Breast epithelium (tissue), 4 donors: ENCODE results near the gene PLOD1. TPM values are rescaled to one million over a fixed set of nuclear protein-coding genes. Genes with fewer than 3 reads are reported as not detected.

Experiments used
- DNase-seq, 2 donors: peaks; one replicate each; pipeline ENCODE4 v3.0.0-alpha.2; 2019; ENCODE audit warnings: low spot score in 2 of 2
- H3K27ac ChIP-seq, 2 donors: fragments of 200-600 bp; sonication (generic) in 1 of 2; one replicate each; pipeline ENCODE4 v1.5.1; 2016 to 2019; ENCODE audit warnings: mild to moderate bottlenecking in 1 of 2
- H3K27me3 ChIP-seq, 2 donors: fragments of 200-600 bp; sonication (generic) in 1 of 2; one replicate each; pipeline versions ENCODE4 v1.5.1 to v1.6.0; 2017 to 2019; ENCODE audit warnings: control low read depth in 1 of 2, mild to moderate bottlenecking in 1 of 2
- H3K36me3 ChIP-seq: fragments of 200-600 bp; one replicate; pipeline ENCODE4 v1.5.1; 2019
- H3K4me1 ChIP-seq, 2 donors: fragments of 200-600 bp; sonication (generic); one replicate each; pipeline ENCODE4 v1.5.1; 2016 to 2019; ENCODE audit warnings: control low read depth in 1 of 2
- H3K4me3 ChIP-seq, 3 donors: fragments of 200-600 bp; sonication (generic); 1 replicate in 2 of 3; 2 replicates in 1 of 3; pipeline ENCODE4 v1.5.1; 2016 to 2019; ENCODE audit warnings: mild to moderate bottlenecking in 3 of 3, moderate library complexity in 2 of 3
- H3K9me3 ChIP-seq, 2 donors: fragments of 200-600 bp; sonication (generic) in 1 of 2; one replicate each; pipeline ENCODE4 v1.5.1; 2016 to 2019; ENCODE audit warnings: control low read depth in 1 of 2
- CTCF ChIP-seq, 3 donors: fragments of 450-650 bp; IDR thresholded peaks; one replicate each; pipeline ENCODE4 v1.5.1; 2016 to 2017; ENCODE audit warnings: antibody characterized with exemption in 3 of 3, mild to moderate bottlenecking in 3 of 3, moderate library complexity in 3 of 3
- POLR2A ChIP-seq: fragments of 450-650 bp; IDR thresholded peaks from one replicate; pipeline ENCODE4 v1.6.1; 2016; ENCODE audit warnings: antibody characterized with exemption, mild to moderate bottlenecking, moderate library complexity
- POLR2AphosphoS5 ChIP-seq, 3 donors: sonication (generic); formaldehyde crosslinking; IDR thresholded peaks; one replicate each; pipeline ENCODE4 v1.6.1; 2017; ENCODE audit warnings: antibody characterized with exemption in 3 of 3
- intact Hi-C: fragments of 100-400 bp; cut with DNase I; formaldehyde crosslinking; loops from one replicate; pipeline ENCODE4 v1.15.1; 2023; ENCODE audit warnings: low total_unique reads
- total RNA-seq, 3 donors: library from RNA; depleted of rRNA; stranded (reverse); fragments of >200 nt; gene quantifications; one replicate each; pipeline ENCODE4 v1.1.0, GENCODE V29; 2016

PLOD1 gene
- total RNA-seq = 10 to 100 TPM; 45.9 to 86.1 (median 57.5) TPM

GRCh38 chr1:11934302-11935056 is at the start of gene PLOD1:
TSS of gene PLOD1 (plus strand) at chr1:11934717. CDS start at chr1:11934780, 63 bp downstream.
- peak within 1 kb of the TSS; percentile 83 for H3K27ac ChIP-seq
- no peaks in the 10 kb centered on the region for H3K36me3 ChIP-seq
- DNase-seq = peak; percentile 76 to 78
- TF ChIP-seq POLR2AphosphoS5 (IDR thresholded peaks at IDR 0.05) (peak in 2 of 3 donors; percentile 6 to 35), CTCF (IDR thresholded peaks at IDR 0.05) (no peak), POLR2A (no peak)
- peak within 1 kb of the TSS; percentile 55 to 74 (median 74) for H3K4me3 ChIP-seq
- H3K9me3 ChIP-seq = no peaks in the 10 kb centered on the region
- no peaks in the 10 kb centered on the region for H3K27me3 ChIP-seq
- intact Hi-C loops = no loop called here
- peaks cover 4% of the 10 kb centered on the region in 2 donors for H3K4me1 ChIP-seq

GRCh38 chr1:11885916-11886315 is 48.6 kb upstream of the PLOD1 start:
- intact Hi-C loops = no loop called here
- no peak for DNase-seq
- no peaks in the 10 kb centered on the region for H3K9me3 ChIP-seq
- H3K4me3 ChIP-seq = no peak overlapping the region
- no peaks in the 10 kb centered on the region for H3K36me3 ChIP-seq
- no peaks in the 10 kb centered on the region for H3K4me1 ChIP-seq
- no peaks in the 10 kb centered on the region for H3K27me3 ChIP-seq
- H3K27ac ChIP-seq = peak overlapping the region in 1 of 2 donors; percentile 12
- TF ChIP-seq POLR2AphosphoS5 (IDR thresholded peaks at IDR 0.05) = no peak
- no peak for TF ChIP-seq POLR2A
- TF ChIP-seq CTCF (IDR thresholded peaks at IDR 0.05) = no peak

GRCh38 chr1:11886986-11887665 is 47.4 kb upstream of the PLOD1 start:
- no peak for DNase-seq
- Histone ChIP-seq H3K4me3 (no peak overlapping the region), H3K27me3 (no peaks in the 10 kb centered on the region), H3K9me3 (no peaks in the 10 kb centered on the region), H3K36me3 (no peaks in the 10 kb centered on the region), H3K27ac (no peak overlapping the region), H3K4me1 (no peaks in the 10 kb centered on the region)
- intact Hi-C loops = no loop called here
- TF ChIP-seq POLR2A (no peak), CTCF (IDR thresholded peaks at IDR 0.05) (no peak), POLR2AphosphoS5 (IDR thresholded peaks at IDR 0.05) (peak in 1 of 3 donors; percentile 35)

GRCh38 chr1:11887666-11888007 is 46.9 kb upstream of the PLOD1 start:
- intact Hi-C loops = no loop called here
- TF ChIP-seq POLR2A (no peak), CTCF (IDR thresholded peaks at IDR 0.05) (no peak), POLR2AphosphoS5 (IDR thresholded peaks at IDR 0.05) (no peak)
- no peak for DNase-seq
- Histone ChIP-seq H3K4me1 (no peaks in the 10 kb centered on the region), H3K27me3 (no peaks in the 10 kb centered on the region), H3K27ac (no peak overlapping the region), H3K4me3 (no peak overlapping the region), H3K9me3 (no peaks in the 10 kb centered on the region), H3K36me3 (no peaks in the 10 kb centered on the region)

- Histone ChIP-seq H3K36me3 (no peaks in the 10 kb centered on the region), H3K4me3 (no peak overlapping the region), H3K27me3 (no peaks in the 10 kb centered on the region), H3K9me3 (no peaks in the 10 kb centered on the region), H3K27ac (no peak overlapping the region), H3K4me1 (no peaks in the 10 kb centered on the region)
- no peak for DNase-seq
- TF ChIP-seq POLR2AphosphoS5 (IDR thresholded peaks at IDR 0.05) = no peak
- no peak for TF ChIP-seq POLR2A
- no peak for TF ChIP-seq CTCF (IDR thresholded peaks at IDR 0.05)
- intact Hi-C loops = no loop called here
Measured at GRCh38 chr1:11888206-11888876, 46.2 kb upstream of the PLOD1 start.
